ENCODE results near the gene CCDC184. TPM values are rescaled to one million over a fixed set of nuclear protein-coding genes. Genes with fewer than 3 reads are reported as not detected.

Gene CCDC184
- total RNA-seq, 1 experiment from 2014 or later = 1.4 TPM

DNA sequence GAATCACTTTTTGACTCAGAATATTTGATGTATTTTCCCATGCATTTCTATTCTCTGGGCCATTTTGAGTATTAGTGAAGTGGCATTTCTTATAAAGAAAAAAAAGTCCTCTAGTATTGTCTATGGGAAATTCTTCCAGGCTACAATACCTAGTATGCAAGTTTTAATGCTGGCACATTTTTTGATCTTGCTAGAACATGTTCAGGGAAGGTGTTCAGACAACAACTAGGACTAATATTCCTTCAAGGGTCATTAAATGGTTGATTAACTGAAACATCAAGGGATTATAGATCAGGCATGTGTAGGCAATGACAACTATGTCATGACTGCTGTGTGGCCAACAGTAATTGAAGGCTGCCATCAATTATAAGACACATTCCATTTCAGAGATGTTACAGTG, 7.7 kb downstream of the CCDC184 start (continued):
- no peak for TF ChIP-seq CTCF (IDR thresholded peaks at IDR 0.05)
- no peak for TF ChIP-seq ZNF423 (CRISPR knock-in tag; IDR thresholded peaks at IDR 0.05)

DNA sequence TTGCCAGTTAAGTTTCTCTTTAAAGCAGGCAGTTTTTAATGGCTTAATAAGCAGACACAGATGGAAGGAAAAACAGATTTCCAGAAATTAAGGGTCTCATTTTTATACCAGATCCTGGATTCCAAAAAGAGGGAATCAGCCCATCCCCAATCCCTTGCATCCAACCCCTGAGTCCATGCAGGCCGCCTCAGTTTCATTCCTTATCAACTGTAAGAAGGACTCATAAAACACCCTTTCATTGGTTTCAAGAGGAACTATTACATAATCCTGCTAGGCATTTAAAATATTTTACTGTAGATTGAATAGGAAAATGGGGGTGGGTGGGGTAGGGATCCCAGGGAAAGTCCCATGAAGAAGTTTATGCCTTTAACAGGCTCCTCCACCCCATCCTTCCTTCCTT, 9.4 kb downstream of the CCDC184 start:
- no peak for TF ChIP-seq FOXK1 (CRISPR knock-in tag; IDR thresholded peaks at IDR 0.05)
- no peak for TF ChIP-seq ZNF396 (CRISPR knock-in tag; IDR thresholded peaks at IDR 0.05; ENCODE audit: borderline replicate concordance)
- no peak for TF ChIP-seq SMAD3 (CRISPR knock-in tag; IDR thresholded peaks at IDR 0.05; ENCODE audit: borderline replicate concordance)
- TF ChIP-seq RORB (CRISPR knock-in tag; IDR thresholded peaks at IDR 0.05) = no peak
- TF ChIP-seq ZNF317 (CRISPR knock-in tag; IDR thresholded peaks at IDR 0.05; ENCODE audit: borderline replicate concordance, low read depth) = no peak
- no peak for TF ChIP-seq JUN (CRISPR knock-in tag; IDR thresholded peaks at IDR 0.05)
- no peak for TF ChIP-seq ETV6 (CRISPR knock-in tag; IDR thresholded peaks at IDR 0.05)
- TF ChIP-seq ATF6 (CRISPR knock-in tag; IDR thresholded peaks at IDR 0.05) = no peak
- CTCF ChIA-PET = no interaction called here
- Mint-ChIP-seq H3K27ac (no peak overlapping the region), H3K4me1 (0 out of 2 replicates have a peak, but pooled peaks cover 7% of the 10 kb centered on the region), H3K4me3 (no peak overlapping the region), H3K36me3 (no peaks in the 10 kb centered on the region), H3K9me3 (0 out of 2 replicates have a peak, but pooled peaks cover 3% of the 10 kb centered on the region), H3K27me3 (ENCODE audit: low read depth) (peaks cover 73% of the 10 kb centered on the region)
- POLR2A ChIA-PET = no interaction called here
- DNase-seq (ENCODE audit: low spot score) (no peak), ATAC-seq (no peak)

DNA sequence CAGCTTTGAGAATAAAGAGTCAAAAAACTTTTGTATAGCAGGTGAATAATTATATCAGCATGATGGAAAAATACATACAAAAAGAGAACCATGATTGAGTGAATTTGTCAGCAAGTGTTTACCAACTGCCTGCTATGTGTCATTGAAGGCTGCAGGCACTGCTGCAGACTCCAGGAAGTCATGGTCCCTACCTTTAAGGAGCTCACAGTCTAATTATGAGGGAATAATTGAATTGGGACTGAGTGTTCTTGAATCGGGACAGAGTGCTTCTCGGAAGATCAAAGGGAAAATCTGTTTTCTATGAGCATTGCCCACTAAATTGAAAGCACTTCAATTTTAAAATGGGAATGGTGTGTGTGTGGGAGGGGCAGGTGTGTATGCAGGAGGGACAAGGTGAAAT, 10.2 kb downstream of the CCDC184 start:
- ChIA-PET CTCF (interaction anchor here (0.8 to 1.4 kb wide), 2 partner anchors 424 to 425 kb away, joined by 3 to 4 read pairs; no protein-coding TSS in a partner anchor), POLR2A (interaction anchor here (0.6 kb wide), 1 partner anchor 51 kb away, joined by 3 read pairs; no protein-coding TSS in a partner anchor)
- H3K27me3 Mint-ChIP-seq (ENCODE audit: low read depth) = peaks cover 70% of the 10 kb centered on the region
- H3K9me3 Mint-ChIP-seq = 0 out of 2 replicates have a peak, but pooled peaks cover 3% of the 10 kb centered on the region
- TF ChIP-seq SOX15 (CRISPR knock-in tag; IDR thresholded peaks at IDR 0.05) = no peak
- no peak for TF ChIP-seq NR2C2 (CRISPR knock-in tag; IDR thresholded peaks at IDR 0.05)
- TF ChIP-seq EMX1 (CRISPR knock-in tag; IDR thresholded peaks at IDR 0.05) = no peak
- no peak for TF ChIP-seq ESRRA (CRISPR knock-in tag; IDR thresholded peaks at IDR 0.05; ENCODE audit: borderline replicate concordance)
- TF ChIP-seq, protein P1, sequence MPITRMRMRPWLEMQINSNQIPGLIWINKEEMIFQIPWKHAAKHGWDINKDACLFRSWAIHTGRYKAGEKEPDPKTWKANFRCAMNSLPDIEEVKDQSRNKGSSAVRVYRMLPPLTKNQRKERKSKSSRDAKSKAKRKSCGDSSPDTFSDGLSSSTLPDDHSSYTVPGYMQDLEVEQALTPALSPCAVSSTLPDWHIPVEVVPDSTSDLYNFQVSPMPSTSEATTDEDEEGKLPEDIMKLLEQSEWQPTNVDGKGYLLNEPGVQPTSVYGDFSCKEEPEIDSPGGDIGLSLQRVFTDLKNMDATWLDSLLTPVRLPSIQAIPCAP (CRISPR knock-in tag; IDR thresholded peaks at IDR 0.05) = no peak
- TF ChIP-seq ERG (CRISPR knock-in tag; IDR thresholded peaks at IDR 0.05) = no peak
- no peak for TF ChIP-seq TEAD4 (CRISPR knock-in tag; IDR thresholded peaks at IDR 0.05)
- TF ChIP-seq ZNF512 (CRISPR knock-in tag; IDR thresholded peaks at IDR 0.05; ENCODE audit: borderline replicate concordance) = no peak
- TF ChIP-seq JAZF1 (CRISPR knock-in tag; IDR thresholded peaks at IDR 0.05) = no peak
- no peak for TF ChIP-seq PRRX2 (CRISPR knock-in tag; IDR thresholded peaks at IDR 0.05)
- TF ChIP-seq USF1 (CRISPR knock-in tag; IDR thresholded peaks at IDR 0.05) = no peak
- TF ChIP-seq ZNF416 (CRISPR knock-in tag; IDR thresholded peaks at IDR 0.05) = no peak
- no peak overlapping the region for H3K27ac Mint-ChIP-seq
- no peaks in the 10 kb centered on the region for H3K36me3 Mint-ChIP-seq
- H3K4me3 Mint-ChIP-seq = no peak overlapping the region
- H3K4me1 Mint-ChIP-seq = 0 out of 2 replicates have a peak, but pooled peaks cover 7% of the 10 kb centered on the region
- DNase-seq (ENCODE audit: low spot score) (no peak), ATAC-seq (no peak)

All from WTC11 (cell line).